ENCODE data around the gene PTGES3. TPM values are rescaled to one million over a fixed set of nuclear protein-coding genes. Genes with fewer than 3 reads are reported as not detected.

PTGES3 gene
- polyA plus RNA-seq, 1 donor from 2014 or later, result 109 TPM

- H3K4me3 ChIP-seq (ENCODE audit: low read length), result peak overlapping the region; percentile 17
- peaks cover 5% of the 10 kb centered on the region for H3F3A ChIP-seq (ENCODE audit: insufficient read depth, low read length, poor library complexity, severe bottlenecking)
- H3K79me2 ChIP-seq (replicated peaks; ENCODE audit: insufficient read depth, low read length), result peaks cover 38% of the 10 kb centered on the region
- H3K9me2 ChIP-seq (ENCODE audit: insufficient read depth, low read length), result no peaks in the 10 kb centered on the region
- no peaks in the 10 kb centered on the region for H3K36me3 ChIP-seq (ENCODE audit: insufficient read depth, low read length)
- no peak for TF ChIP-seq POLR2AphosphoS5 (IDR thresholded peaks at IDR 0.05)
- no peak for TF ChIP-seq EZH2 (IDR thresholded peaks at IDR 0.05; ENCODE audit: borderline replicate concordance, insufficient read depth, low read length, poor library complexity, severe bottlenecking)
- TF ChIP-seq RAD21 (conservative IDR thresholded peaks at IDR 0.05), result no peak
- TF ChIP-seq CTCF (IDR thresholded peaks at IDR 0.05; ENCODE audit: poor library complexity, severe bottlenecking), result no peak
- no peak for TF ChIP-seq EP300 (conservative IDR thresholded peaks at IDR 0.05; ENCODE audit: poor library complexity, severe bottlenecking)
- TF ChIP-seq MXI1 (conservative IDR thresholded peaks at IDR 0.05; ENCODE audit: poor library complexity, severe bottlenecking), result no peak
- TF ChIP-seq TAF1 (IDR thresholded peaks at IDR 0.05; ENCODE audit: low read depth), result no peak
- TF ChIP-seq REST (IDR thresholded peaks at IDR 0.05; ENCODE audit: borderline replicate concordance), result no peak
- no peak for TF ChIP-seq SMC3 (conservative IDR thresholded peaks at IDR 0.05; ENCODE audit: poor library complexity)
- H3K9ac ChIP-seq (ENCODE audit: low read length), result no peak overlapping the region
- H3K27ac ChIP-seq (ENCODE audit: low read length), result no peak overlapping the region
- H3K9me3 ChIP-seq (ENCODE audit: low read length), result no peaks in the 10 kb centered on the region
- no peaks in the 10 kb centered on the region for H4K20me1 ChIP-seq (ENCODE audit: insufficient read depth)
- no peaks in the 10 kb centered on the region for H3K27me3 ChIP-seq (ENCODE audit: insufficient read depth, low read depth, low read length)
- no peak overlapping the region for H3K4me2 ChIP-seq (ENCODE audit: low read length)
- H2AFZ ChIP-seq (ENCODE audit: low read depth, low read length), result no peak overlapping the region
Measured at GRCh38 chr12:56631790-56632700, 56.0 kb downstream of the PTGES3 start.

GRCh38 chr12:56630180-56630632, 57.9 kb downstream of the PTGES3 start, which contains the start of gene BAZ2A:
Gene BAZ2A, minus strand, starts transcription at chr12:56630326. Its CDS starts 12,796 bp downstream, at chr12:56617530.
- no peaks in the 10 kb centered on the region for H4K20me1 ChIP-seq (ENCODE audit: insufficient read depth)

More at GRCh38 chr12:56630180-56630632, 57.9 kb downstream of the PTGES3 start, which contains the start of gene BAZ2A:
- peak within 1 kb of the TSS; percentile 94 for H3K4me2 ChIP-seq (ENCODE audit: low read length)
- H3K36me3 ChIP-seq (ENCODE audit: insufficient read depth, low read length), result no peaks in the 10 kb centered on the region
- no peaks in the 10 kb centered on the region for H3K27me3 ChIP-seq (ENCODE audit: insufficient read depth, low read depth, low read length)
- TF ChIP-seq REST (IDR thresholded peaks at IDR 0.05; ENCODE audit: borderline replicate concordance) (no peak), MXI1 (conservative IDR thresholded peaks at IDR 0.05; ENCODE audit: poor library complexity, severe bottlenecking) (peak; percentile 42), RAD21 (conservative IDR thresholded peaks at IDR 0.05) (no peak), POLR2AphosphoS5 (IDR thresholded peaks at IDR 0.05) (peak; percentile 65), EZH2 (IDR thresholded peaks at IDR 0.05; ENCODE audit: borderline replicate concordance, insufficient read depth, low read length, poor library complexity, severe bottlenecking) (no peak), CTCF (IDR thresholded peaks at IDR 0.05; ENCODE audit: poor library complexity, severe bottlenecking) (no peak), TAF1 (IDR thresholded peaks at IDR 0.05; ENCODE audit: low read depth) (no peak), EP300 (conservative IDR thresholded peaks at IDR 0.05; ENCODE audit: poor library complexity, severe bottlenecking) (peak; percentile 37), SMC3 (conservative IDR thresholded peaks at IDR 0.05; ENCODE audit: poor library complexity) (no peak)
- peak within 1 kb of the TSS; percentile 97 for H3K4me3 ChIP-seq (ENCODE audit: low read length)
- H3K27ac ChIP-seq (ENCODE audit: low read length), result peak within 1 kb of the TSS; percentile 93
- peaks cover 3% of the 10 kb centered on the region for H3F3A ChIP-seq (ENCODE audit: insufficient read depth, low read length, poor library complexity, severe bottlenecking)
- peaks cover 54% of the 10 kb centered on the region for H3K79me2 ChIP-seq (replicated peaks; ENCODE audit: insufficient read depth, low read length)
- no peaks in the 10 kb centered on the region for H3K9me2 ChIP-seq (ENCODE audit: insufficient read depth, low read length)
- H2AFZ ChIP-seq (ENCODE audit: low read depth, low read length), result peak within 1 kb of the TSS; percentile 76
- peak within 1 kb of the TSS; percentile 98 for H3K9ac ChIP-seq (ENCODE audit: low read length)
- no peaks in the 10 kb centered on the region for H3K9me3 ChIP-seq (ENCODE audit: low read length)
